ENCODE data around the gene SLX1A. TPM values are rescaled to one million over a fixed set of nuclear protein-coding genes. Genes with fewer than 3 reads are reported as not detected.
A peak's percentile ranks its signal among the peaks of the same experiment; 100 is the strongest.
"Not testable (repeated sequence)": the region's sequence is repeated elsewhere in the genome, so short reads cannot be mapped to it uniquely, and the experiment has no call there.

The SLX1A gene
- total and polyA plus RNA-seq, 9 of the 15 experiments (the other 6 are each of a cell fraction or from before 2014, with no cell fraction given), result 2.3 to 86.5 (median 11.6) TPM

- H3K36me3 ChIP-seq (ENCODE audit: control insufficient read depth, insufficient read depth, low read length); CTCF ChIA-PET (ENCODE audit: low intra/inter-chr PET ratio); DNase-seq (ENCODE audit: extremely low read depth in 1 of 4, low spot score in 3 of 4); H3K27me3 ChIP-seq (ENCODE audit: control insufficient read depth in 2 of 2, insufficient read depth in 2 of 2, low read length in 2 of 2); H4K20me1 ChIP-seq (replicated peaks; ENCODE audit: control insufficient read depth, insufficient read depth, low read length); intact Hi-C loops (cut with micrococcal nuclease); H3K4me3 ChIP-seq; H3K9me3 ChIP-seq (replicated peaks; ENCODE audit: control insufficient read depth, insufficient read depth, low read depth, low read length); H3K4me1 ChIP-seq (replicated peaks in 1 of 2; ENCODE audit: control insufficient read depth in 2 of 2, insufficient read depth in 2 of 2, low read length in 2 of 2); H3K27ac ChIP-seq (ENCODE audit: extremely low read depth, low read depth, low read length); H3K4me2 ChIP-seq (ENCODE audit: insufficient read depth, low read length); H3K9me1 ChIP-seq (ENCODE audit: control insufficient read depth, insufficient read depth, low read length); H3K79me2 ChIP-seq (ENCODE audit: control insufficient read depth, insufficient read depth, low read length); BruUV-seq (replicated peaks); POLR2A ChIA-PET; H3K9ac ChIP-seq (ENCODE audit: insufficient read depth in 1 of 2, low read depth in 2 of 2, low read length in 2 of 2); H2AFZ ChIP-seq (ENCODE audit: low read depth, low read length): not testable (repeated sequence)
- WGBS (ENCODE audit: insufficient coverage, low coverage, missing lambda C conversion rate), result no CpG with 5 or more reads among the region's 15 CpGs
- in situ Hi-C loops (cut with MboI), result loop anchor here (10.0 to 25.0 kb wide), 5 partner anchors 205 to 1712 kb away; partner anchors contain the start of genes APOBR, CLN3, LAT and SULT1A1
- ATAC-seq, result peak; percentile 77
- FAIRE-seq, result peak; percentile 84
Observed at GRCh38 chr16:30199608-30200343, 6.1 kb downstream of the SLX1A start.

DNA sequence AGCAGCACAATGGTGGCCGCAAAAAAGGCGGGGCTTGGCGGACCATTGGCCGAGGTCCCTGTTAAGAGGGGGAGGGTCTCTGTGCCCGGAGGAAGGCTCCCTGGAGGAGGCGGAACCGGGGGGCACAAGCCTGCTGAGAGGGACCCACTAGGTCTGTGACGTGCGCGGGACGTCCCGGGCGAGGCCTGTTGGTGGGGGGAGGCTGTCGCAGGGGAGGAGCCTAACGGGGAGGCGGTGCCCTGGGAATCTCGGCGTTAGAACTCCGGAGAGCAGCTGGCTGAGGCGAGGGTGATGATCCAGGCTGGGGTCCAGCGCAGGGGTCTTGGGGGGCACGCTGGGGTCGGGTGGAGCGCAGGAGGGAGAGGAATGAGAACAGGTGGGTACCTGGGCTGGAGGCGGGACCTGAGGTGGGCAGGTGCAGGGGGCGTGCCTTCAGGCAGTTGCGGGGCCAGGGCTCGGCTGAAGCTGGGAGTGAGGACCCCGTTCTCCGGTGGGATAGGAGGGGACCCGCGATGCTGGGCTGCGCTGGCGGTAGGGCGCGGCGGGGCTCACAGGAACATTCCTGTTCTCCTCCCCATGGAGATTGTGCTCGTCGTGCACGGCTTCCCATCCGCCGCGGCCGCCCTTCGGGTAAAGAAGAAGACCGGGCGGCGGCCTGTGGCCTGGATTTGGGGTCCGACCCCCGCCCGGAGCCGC lies 12.0 kb downstream of the SLX1A start:
- H2AFZ ChIP-seq (ENCODE audit: low read depth, low read length); intact Hi-C loops (cut with micrococcal nuclease); H3K36me3 ChIP-seq (ENCODE audit: control insufficient read depth, insufficient read depth, low read length); H3K27me3 ChIP-seq (ENCODE audit: control insufficient read depth in 2 of 2, insufficient read depth in 2 of 2, low read length in 2 of 2); H3K79me2 ChIP-seq (ENCODE audit: control insufficient read depth, insufficient read depth, low read length); H3K9ac ChIP-seq (ENCODE audit: insufficient read depth in 1 of 2, low read depth in 2 of 2, low read length in 2 of 2); H3K4me1 ChIP-seq (replicated peaks in 1 of 2; ENCODE audit: control insufficient read depth in 2 of 2, insufficient read depth in 2 of 2, low read length in 2 of 2); FAIRE-seq; H3K9me1 ChIP-seq (ENCODE audit: control insufficient read depth, insufficient read depth, low read length); H4K20me1 ChIP-seq (replicated peaks; ENCODE audit: control insufficient read depth, insufficient read depth, low read length); BruUV-seq (replicated peaks); H3K4me2 ChIP-seq (ENCODE audit: insufficient read depth, low read length); CTCF ChIA-PET (ENCODE audit: low intra/inter-chr PET ratio); H3K27ac ChIP-seq (ENCODE audit: extremely low read depth, low read depth, low read length); POLR2A ChIA-PET; DNase-seq (ENCODE audit: extremely low read depth in 1 of 4, low spot score in 3 of 4); H3K9me3 ChIP-seq (replicated peaks; ENCODE audit: control insufficient read depth, insufficient read depth, low read depth, low read length); H3K4me3 ChIP-seq: not testable (repeated sequence)
- 5% methylated on average over 13 of the region's 52 CpGs for WGBS (ENCODE audit: insufficient coverage, low coverage, missing lambda C conversion rate)
- ATAC-seq, result peak; percentile 78
- in situ Hi-C loops (cut with MboI), result loop anchor here (25.0 kb wide), 4 partner anchors 432 to 1718 kb away; partner anchors contain the start of genes APOBR, CLN3, LAT and SULT1A1

DNA sequence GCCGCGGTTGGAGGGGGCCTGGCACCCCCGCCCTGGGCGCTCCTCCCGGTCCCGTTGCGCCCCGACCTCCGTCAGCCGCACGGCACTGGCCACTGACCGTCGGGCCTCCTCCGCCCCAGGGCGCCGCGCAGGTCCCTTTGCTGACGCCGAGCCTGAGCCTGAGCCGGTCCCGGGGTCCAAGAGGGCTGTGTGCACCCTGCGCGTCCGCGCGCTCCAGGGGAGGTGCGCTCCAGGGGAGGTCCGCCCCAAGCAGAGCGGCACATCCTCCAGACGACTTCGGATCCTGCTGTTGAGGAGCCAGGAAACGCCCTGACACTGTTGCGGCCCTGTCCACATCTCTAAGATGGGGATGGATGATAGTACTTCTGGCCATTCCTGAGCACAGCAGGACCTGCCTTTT lies 12.6 kb downstream of the SLX1A start:
- BruUV-seq (replicated peaks), result not testable (repeated sequence)

More for the DNA sequence above, 12.6 kb downstream of the SLX1A start:
- in situ Hi-C loops (cut with MboI), result loop anchor here (25.0 kb wide), 4 partner anchors 431 to 1719 kb away; partner anchors contain the start of genes APOBR, CLN3, LAT and SULT1A1
- H2AFZ ChIP-seq (ENCODE audit: low read depth, low read length); H3K36me3 ChIP-seq (ENCODE audit: control insufficient read depth, insufficient read depth, low read length); H3K9me1 ChIP-seq (ENCODE audit: control insufficient read depth, insufficient read depth, low read length); H3K79me2 ChIP-seq (ENCODE audit: control insufficient read depth, insufficient read depth, low read length); CTCF ChIA-PET (ENCODE audit: low intra/inter-chr PET ratio); H3K4me1 ChIP-seq (replicated peaks in 1 of 2; ENCODE audit: control insufficient read depth in 2 of 2, insufficient read depth in 2 of 2, low read length in 2 of 2); H3K27ac ChIP-seq (ENCODE audit: extremely low read depth, low read depth, low read length); H3K27me3 ChIP-seq (ENCODE audit: control insufficient read depth in 2 of 2, insufficient read depth in 2 of 2, low read length in 2 of 2); H3K9ac ChIP-seq (ENCODE audit: insufficient read depth in 1 of 2, low read depth in 2 of 2, low read length in 2 of 2); POLR2A ChIA-PET; intact Hi-C loops (cut with micrococcal nuclease); H4K20me1 ChIP-seq (replicated peaks; ENCODE audit: control insufficient read depth, insufficient read depth, low read length); H3K4me3 ChIP-seq; FAIRE-seq; H3K4me2 ChIP-seq (ENCODE audit: insufficient read depth, low read length); H3K9me3 ChIP-seq (replicated peaks; ENCODE audit: control insufficient read depth, insufficient read depth, low read depth, low read length); DNase-seq (ENCODE audit: extremely low read depth in 1 of 4, low spot score in 3 of 4): not testable (repeated sequence)
- WGBS (ENCODE audit: insufficient coverage, low coverage, missing lambda C conversion rate), result no CpG with 5 or more reads among the region's 33 CpGs
- peak; percentile 52 for ATAC-seq

Measured in K562 (cell line).